ENCODE results near the gene IGSF9. TPM values are rescaled to one million over a fixed set of nuclear protein-coding genes. Genes with fewer than 3 reads are reported as not detected.

IGSF9 gene
- total RNA-seq, 1 donor from 2014 or later = 24.5 TPM

DNA sequence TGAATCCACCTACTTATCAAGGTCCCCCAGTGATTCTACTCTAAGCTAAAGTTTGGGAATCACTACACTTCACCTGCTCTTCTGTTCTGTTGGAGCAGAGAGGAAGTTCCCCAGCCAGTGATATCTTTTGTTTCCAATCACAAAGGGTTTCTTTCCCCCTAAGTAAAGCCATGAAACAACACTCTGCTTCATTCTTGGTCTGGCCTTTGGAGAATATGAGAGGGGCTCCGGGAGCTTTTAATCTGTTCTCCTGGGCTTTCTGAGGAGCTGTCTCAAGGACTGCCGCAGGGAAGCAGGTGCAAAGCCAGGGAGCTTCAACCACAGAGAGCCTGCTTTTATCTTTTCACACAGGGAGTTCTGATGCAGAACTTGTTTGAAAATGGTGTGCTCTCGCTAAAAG is 18.7 kb upstream of the IGSF9 start:
- Mint-ChIP-seq H3K4me3 (no peak overlapping the region), H3K27ac (ENCODE audit: unreplicated experiment) (no peak overlapping the region), H3K9me3 (no peaks in the 10 kb centered on the region), H3K27me3 (ENCODE audit: low read depth) (peaks cover 22% of the 10 kb centered on the region), H3K36me3 (ENCODE audit: low read depth) (no peaks in the 10 kb centered on the region), H3K4me1 (peaks cover 13% of the 10 kb centered on the region)
- DNase-seq (ENCODE audit: low read depth, low spot score) = no peak
- TF ChIP-seq, protein P1, sequence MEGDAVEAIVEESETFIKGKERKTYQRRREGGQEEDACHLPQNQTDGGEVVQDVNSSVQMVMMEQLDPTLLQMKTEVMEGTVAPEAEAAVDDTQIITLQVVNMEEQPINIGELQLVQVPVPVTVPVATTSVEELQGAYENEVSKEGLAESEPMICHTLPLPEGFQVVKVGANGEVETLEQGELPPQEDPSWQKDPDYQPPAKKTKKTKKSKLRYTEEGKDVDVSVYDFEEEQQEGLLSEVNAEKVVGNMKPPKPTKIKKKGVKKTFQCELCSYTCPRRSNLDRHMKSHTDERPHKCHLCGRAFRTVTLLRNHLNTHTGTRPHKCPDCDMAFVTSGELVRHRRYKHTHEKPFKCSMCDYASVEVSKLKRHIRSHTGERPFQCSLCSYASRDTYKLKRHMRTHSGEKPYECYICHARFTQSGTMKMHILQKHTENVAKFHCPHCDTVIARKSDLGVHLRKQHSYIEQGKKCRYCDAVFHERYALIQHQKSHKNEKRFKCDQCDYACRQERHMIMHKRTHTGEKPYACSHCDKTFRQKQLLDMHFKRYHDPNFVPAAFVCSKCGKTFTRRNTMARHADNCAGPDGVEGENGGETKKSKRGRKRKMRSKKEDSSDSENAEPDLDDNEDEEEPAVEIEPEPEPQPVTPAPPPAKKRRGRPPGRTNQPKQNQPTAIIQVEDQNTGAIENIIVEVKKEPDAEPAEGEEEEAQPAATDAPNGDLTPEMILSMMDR (conservative IDR thresholded peaks at IDR 0.05) = no peak

- Mint-ChIP-seq H3K4me3 (no peak overlapping the region), H3K4me1 (peaks cover 13% of the 10 kb centered on the region), H3K27ac (ENCODE audit: unreplicated experiment) (no peak overlapping the region), H3K36me3 (ENCODE audit: low read depth) (no peaks in the 10 kb centered on the region), H3K27me3 (ENCODE audit: low read depth) (peaks cover 23% of the 10 kb centered on the region), H3K9me3 (no peaks in the 10 kb centered on the region)
- TF ChIP-seq, protein P1 (conservative IDR thresholded peaks at IDR 0.05) = no peak
- DNase-seq (ENCODE audit: low read depth, low spot score) = no peak
Measured at GRCh38 chr1:159962176-159962575, 16.8 kb upstream of the IGSF9 start.

- Mint-ChIP-seq H3K9me3 (no peaks in the 10 kb centered on the region), H3K36me3 (ENCODE audit: low read depth) (no peaks in the 10 kb centered on the region), H3K27me3 (ENCODE audit: low read depth) (peaks cover 23% of the 10 kb centered on the region), H3K27ac (ENCODE audit: unreplicated experiment) (no peak overlapping the region), H3K4me1 (peaks cover 13% of the 10 kb centered on the region), H3K4me3 (no peak overlapping the region)
- TF ChIP-seq, protein P1 (conservative IDR thresholded peaks at IDR 0.05) = no peak
- no peak for DNase-seq (ENCODE audit: low read depth, low spot score)
Measured at GRCh38 chr1:159961636-159962035, 16.2 kb upstream of the IGSF9 start.

GRCh38 chr1:159960721-159961381 is 15.4 kb upstream of the IGSF9 start:
- H3K9me3 Mint-ChIP-seq = no peaks in the 10 kb centered on the region
- TF ChIP-seq, protein P1 (conservative IDR thresholded peaks at IDR 0.05) = no peak
- no peaks in the 10 kb centered on the region for H3K36me3 Mint-ChIP-seq (ENCODE audit: low read depth)
- peaks cover 13% of the 10 kb centered on the region for H3K4me1 Mint-ChIP-seq
- peaks cover 20% of the 10 kb centered on the region for H3K27me3 Mint-ChIP-seq (ENCODE audit: low read depth)
- H3K27ac Mint-ChIP-seq (ENCODE audit: unreplicated experiment) = no peak overlapping the region
- DNase-seq (ENCODE audit: low read depth, low spot score) = no peak
- H3K4me3 Mint-ChIP-seq = no peak overlapping the region

- Mint-ChIP-seq H3K27me3 (ENCODE audit: low read depth) (peaks cover 15% of the 10 kb centered on the region), H3K4me3 (no peak overlapping the region), H3K9me3 (no peaks in the 10 kb centered on the region), H3K4me1 (peaks cover 4% of the 10 kb centered on the region), H3K36me3 (ENCODE audit: low read depth) (no peaks in the 10 kb centered on the region), H3K27ac (ENCODE audit: unreplicated experiment) (no peak overlapping the region)
- TF ChIP-seq, protein P1 (conservative IDR thresholded peaks at IDR 0.05) = no peak
- no peak for DNase-seq (ENCODE audit: low read depth, low spot score)
Measured at GRCh38 chr1:159959451-159959850, 14.0 kb upstream of the IGSF9 start.
